ENCODE data around the gene TGFBR2.

Gene TGFBR2

DNA sequence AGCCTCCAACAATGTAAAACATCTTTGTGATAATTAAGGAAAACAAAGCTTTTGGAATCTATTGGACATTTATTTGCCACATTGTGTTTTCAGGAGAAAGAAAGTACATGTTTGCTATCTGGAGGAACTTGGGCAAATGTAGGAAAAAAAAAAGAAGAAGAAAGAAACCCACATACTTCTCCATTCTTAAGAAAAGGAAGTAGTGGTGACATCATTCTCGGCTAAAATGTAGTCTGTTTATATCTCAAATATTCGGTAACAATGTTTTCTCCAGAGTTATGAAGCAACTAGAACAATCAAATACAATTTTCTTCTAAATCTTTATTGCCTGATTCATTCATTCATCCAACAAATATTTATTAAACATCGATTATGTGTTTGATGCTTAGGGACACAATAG lies 2.3 kb upstream of the TGFBR2 start:
- no peak for DNase-seq

DNA sequence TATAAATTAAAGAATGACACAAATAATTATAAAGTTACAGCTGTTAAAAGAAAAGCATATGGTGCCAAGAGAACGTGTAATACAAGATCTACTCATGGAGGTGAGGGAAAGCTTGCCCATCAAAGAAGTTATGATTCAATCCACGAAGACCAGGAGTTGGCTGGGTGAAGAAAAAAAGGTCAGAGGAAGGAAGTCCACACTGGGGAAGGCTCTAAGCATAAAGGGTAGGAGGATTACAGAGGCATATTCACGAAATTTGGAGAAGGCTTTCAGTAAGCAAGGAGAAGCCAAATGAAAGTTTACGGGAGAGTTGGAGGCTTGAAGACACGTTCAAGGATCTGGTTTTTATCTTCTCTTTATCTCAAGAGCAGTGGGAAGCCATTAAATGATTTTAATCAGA lies 1.8 kb upstream of the TGFBR2 start:
- DNase-seq, result no peak

DNA sequence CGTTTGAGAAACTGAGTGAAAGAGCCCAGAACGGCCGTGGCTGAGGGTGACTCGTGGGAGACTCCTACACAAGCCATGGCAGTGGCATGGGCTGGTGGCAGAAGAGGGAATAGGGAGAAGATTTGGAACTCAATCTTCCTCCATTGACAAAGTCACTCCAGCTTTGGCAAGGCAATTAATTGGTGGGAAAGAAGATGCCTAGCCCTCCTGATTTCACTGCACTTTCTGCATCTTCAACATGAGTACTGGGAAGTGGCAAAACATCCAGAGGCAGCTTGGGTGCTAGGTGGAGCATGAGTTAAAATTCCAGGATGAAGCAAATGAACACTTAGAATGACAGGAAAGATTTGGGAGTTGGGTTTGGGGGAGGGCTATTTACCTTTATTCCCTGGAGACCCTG lies 1.4 kb upstream of the TGFBR2 start:
- DNase-seq, result no peak

DNA sequence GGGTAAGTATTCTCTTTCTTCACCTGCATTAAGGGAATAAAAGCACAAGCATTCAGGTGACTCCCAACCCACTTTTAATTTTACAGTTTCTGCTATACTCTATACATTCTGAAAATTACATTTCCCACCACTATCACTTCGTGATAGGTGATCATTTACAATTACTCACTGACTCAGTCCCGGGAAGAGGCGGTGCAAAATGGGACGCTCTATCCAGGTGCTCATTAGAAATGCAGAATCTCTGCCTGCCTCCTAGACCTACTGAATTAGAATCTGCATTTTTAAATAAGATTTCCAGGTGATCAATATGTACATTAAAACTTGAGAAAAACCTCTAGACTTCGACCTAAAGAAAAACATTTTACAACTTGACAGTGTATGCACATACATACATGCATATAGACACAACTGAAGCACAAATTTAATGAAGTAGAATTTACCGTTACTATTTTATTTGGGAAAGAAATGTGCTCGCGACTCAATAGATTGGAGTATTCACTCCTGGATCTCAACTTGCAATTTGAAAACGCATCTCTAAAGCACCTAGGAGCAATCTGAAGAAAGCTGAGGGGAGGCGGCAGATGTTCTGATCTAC lies 598 bp upstream of the TGFBR2 start:
- DNase-seq, result no peak

GRCh38 chr3:30607032-30607833 lies 832 bp downstream of the TGFBR2 start:
- DNase-seq, result peak; percentile 69

- no peak for DNase-seq
Observed at GRCh38 chr3:30608598-30608947, 2.2 kb downstream of the TGFBR2 start.

DNA sequence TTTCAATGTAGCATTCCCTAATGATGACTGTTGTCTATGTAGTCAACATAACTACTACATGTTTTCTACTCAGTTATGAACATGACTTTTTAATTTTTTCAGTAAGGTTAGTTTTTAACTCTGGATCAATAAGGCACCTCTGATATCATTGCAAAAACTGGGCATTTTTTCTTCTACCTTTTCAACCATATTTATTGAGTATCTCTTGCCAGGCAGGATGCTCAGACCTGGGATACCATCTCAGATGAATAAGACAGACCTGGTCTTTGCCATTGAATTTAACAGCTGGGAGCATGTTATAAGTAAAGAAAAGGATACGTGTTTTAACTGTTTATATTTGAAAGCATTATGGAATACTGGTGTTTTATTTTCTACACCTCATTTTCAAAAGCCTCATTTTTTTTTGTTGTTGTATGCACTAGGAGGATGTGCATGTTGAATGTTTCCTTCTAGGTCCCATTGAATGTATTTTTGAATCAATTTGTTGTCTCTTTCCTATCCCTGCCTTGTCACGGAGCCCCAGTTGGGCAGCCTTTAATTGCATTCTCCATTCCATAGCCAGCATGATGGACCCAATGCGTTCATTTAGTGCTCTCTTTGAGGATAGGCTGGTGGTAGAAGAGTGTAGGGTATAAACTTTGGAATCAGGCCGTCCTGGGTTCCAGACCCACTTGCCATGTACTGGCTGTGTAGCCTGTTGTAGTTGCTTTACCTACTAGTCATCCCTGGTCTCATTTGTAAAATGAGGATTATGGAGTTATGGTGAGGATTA lies 3.7 kb downstream of the TGFBR2 start:
- DNase-seq, result no peak

GRCh38 chr3:30610702-30611368 lies 4.4 kb downstream of the TGFBR2 start:
- DNase-seq, result no peak

GRCh38 chr3:30611613-30612436 lies 5.4 kb downstream of the TGFBR2 start:
- DNase-seq, result no peak

DNA sequence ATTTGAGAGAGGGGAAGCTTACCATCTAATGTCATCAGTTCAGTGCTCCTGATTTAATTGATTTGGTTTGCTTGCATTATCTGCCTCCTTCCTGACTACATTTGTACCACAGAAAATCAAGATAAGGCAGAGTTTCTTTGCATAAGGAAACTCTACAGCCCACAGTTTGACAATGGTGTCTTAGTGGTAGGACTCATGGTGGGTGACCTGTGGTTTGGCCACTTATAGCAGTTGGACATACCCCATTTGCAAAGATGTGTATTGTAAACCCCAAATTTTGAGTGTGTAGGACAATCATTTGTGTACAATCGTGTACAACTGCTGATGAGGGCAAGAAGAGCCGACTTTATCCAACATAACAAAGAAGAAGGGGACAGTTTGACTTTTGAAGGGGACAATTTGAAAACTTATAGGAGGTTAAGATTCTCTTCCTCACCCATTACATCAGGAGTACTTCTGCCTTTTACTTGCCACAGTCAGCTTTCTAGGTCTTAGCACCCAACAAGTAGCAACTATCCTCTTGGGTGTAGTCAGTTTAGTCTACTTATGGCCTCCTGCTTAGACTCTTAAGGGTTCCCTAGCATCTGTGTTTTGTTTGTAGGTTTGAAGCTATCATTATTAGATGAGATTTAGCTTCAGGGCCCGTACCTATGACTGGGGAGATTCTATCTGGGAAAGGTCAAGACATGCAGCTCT lies 6.2 kb downstream of the TGFBR2 start:
- no peak for DNase-seq

GRCh38 chr3:30613133-30613825 lies 6.9 kb downstream of the TGFBR2 start:
- no peak for DNase-seq

- DNase-seq, result no peak
Observed at GRCh38 chr3:30614373-30614772, 8.0 kb downstream of the TGFBR2 start.

- DNase-seq, result no peak
Observed at GRCh38 chr3:30614943-30615342, 8.5 kb downstream of the TGFBR2 start.

DNA sequence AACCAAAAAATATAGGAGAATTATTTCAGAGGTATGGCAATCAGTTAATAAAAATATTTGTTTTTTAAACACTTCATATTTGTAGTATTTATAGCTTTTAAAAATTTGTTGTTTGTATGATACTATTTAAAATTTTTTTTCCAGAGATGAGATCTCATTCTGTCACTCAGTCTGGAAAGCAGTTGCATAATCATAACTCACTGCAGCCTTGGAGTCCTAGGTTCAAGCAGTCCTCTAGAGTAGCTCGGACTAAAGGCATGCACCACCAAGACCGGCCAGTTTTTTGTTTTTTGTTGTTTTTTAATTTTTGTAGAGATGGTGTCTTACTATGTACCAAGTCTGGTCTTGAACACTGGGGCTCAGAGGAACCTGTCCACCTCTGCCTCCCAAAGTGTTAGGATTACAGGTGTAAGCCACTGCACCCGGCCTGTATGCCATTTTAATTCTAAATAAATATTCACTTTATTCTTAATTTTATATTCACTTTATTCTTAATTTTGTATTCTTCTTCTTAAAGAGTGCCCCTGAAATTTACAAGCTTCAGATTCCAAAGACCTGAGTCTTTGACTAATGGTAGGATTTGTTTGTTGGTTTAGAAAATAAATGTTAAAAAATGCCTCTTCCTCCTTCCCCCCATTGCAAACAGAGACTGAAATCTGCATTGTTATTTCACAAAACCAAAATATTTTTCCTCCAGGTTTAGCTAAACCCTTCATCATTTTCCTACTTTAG lies 9.4 kb downstream of the TGFBR2 start:
- DNase-seq, result no peak

DNA sequence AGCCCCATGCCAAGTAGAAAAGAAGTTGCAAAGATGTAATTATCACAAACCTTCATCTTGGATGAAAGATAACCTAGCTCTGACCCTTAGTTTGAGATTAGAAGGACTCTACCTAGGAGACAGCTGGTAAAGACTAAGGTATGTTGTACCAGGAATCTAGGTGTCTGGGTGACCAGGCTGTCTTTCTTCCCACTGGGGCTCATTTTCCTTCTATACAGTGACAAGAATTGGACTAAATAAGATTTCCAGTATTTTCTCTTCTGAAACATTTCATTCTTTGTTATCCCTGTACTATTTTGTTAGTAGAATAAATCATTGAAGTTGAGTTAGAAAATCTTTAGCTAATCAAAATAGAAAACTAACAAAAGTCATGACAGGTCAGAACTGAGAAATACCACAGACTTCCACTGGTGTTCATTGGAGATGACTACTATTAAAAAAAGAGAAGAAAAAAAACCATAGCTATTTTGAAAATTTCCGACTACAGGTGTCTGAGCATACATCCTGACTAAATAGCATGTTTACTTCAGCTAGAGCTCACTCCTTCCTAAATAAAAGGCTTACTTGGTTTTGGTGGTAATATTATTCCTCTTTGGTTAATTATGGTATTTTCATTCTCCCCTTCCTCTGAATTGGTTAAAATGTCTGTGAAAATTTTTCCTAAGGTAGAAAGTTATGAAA lies 10.1 kb downstream of the TGFBR2 start:
- DNase-seq, result no peak

DNA sequence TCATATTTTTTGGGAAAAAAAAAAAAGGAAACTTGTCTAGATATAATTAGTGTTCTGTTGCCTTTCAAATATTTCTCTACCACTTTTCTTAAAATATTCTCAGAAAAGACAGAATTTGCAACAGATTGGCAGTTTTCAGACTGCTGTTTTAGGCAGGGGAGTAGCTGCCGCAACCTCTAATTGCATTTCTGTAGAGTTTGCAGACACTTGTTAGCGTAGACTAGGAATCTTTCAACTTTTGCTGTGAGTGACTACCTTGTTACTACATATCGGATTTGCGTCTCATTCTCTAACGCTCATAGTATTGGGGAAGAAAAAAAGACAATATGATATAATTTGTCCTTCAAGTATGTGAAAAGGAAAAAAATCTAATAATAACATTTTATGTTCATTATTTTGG lies 10.7 kb downstream of the TGFBR2 start:
- DNase-seq, result no peak

DNA sequence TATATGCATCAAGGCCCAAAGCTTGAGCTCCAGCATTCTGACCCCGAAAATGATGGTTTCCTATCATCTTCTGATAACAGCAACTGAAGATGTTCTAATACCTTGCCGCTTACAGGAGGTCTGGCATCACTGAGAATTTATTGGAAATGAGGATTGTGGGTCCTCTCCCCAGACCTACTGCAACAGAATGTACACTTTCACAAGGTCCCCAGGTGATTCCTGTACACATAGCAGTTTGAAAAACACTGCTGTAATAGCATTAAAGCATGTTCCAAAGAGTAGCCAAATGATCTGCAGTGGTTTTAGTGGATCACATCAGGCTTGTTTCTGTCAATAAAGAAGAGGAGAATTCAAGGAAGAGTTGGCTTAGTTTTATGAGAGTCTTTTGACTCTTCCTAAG lies 11.3 kb downstream of the TGFBR2 start:
- no peak for DNase-seq

DNA sequence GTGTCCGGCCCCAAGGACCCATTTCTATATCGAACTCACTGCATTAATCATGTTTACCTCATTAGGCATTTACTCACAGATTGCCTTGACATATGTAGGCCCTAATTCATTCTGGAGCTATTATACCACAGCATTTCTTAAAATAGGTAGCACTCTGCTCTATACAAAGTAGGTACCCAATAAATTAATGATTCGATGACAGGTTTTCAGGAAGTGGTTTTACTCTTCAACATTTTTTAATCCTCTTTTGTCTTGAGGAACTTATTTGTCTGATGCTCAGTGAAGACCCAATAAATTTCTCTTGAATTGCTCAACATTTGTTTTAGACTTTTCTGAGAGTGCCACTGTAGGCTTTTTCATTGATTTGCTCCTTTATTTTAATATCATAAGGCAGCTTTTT lies 12.1 kb downstream of the TGFBR2 start:
- no peak for DNase-seq

DNA sequence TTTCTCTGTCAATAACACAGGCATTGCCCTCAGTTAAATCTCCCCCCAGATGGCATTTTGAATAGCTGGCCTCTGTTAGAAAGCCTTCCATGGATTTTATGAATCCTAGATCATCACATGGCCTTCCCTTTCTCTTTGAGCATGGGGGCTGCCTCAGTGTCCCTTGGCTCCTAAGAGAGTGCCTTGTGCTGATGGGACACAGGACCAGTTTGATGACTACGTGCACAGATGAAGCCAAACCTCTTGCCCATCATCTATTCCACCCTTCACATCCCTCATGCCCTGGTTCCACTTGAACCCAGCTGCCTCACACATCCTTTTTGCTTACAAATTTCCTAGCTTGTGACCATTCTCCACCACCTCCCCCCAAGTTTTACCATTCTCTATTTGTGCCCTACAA lies 12.9 kb downstream of the TGFBR2 start:
- no peak for DNase-seq
